DOHH2 (cell line): Measurements from ENCODE around the gene GNPTAB.

Experiments
- CTCF ChIP-seq: fragments of 200-600 bp; sonication (generic); IDR thresholded peaks from one replicate; pipeline ENCODE4 v1.5.1; 2014; ENCODE audit warnings: antibody characterized with exemption, mild to moderate bottlenecking, low read depth, low read length; ENCODE audit not compliant: poor library complexity, severe bottlenecking
- EZH2phosphoT487 ChIP-seq: fragments of 200-600 bp; sonication (generic); IDR thresholded peaks from 2 replicates; pipeline ENCODE4 v1.6.1; 2017; ENCODE audit warnings: borderline replicate concordance, mild to moderate bottlenecking, antibody characterized with exemption, low read length, moderate library complexity, mixed read lengths

- TF ChIP-seq CTCF, result no peak
- no peak for TF ChIP-seq EZH2phosphoT487
Measured at GRCh38 chr12:101697930-101698799, 132.6 kb downstream of the GNPTAB start.
